HG03342 (cell line): ENCODE results near the gene ZNF576.
"Not testable (repeated sequence)": the region's sequence is repeated elsewhere in the genome, so short reads cannot be mapped to it uniquely, and the experiment has no call there.

Experiments used
- ATAC-seq: cut with Tn5 transposase; IDR thresholded peaks from one replicate; pipeline ENCODE4 v1.9.1; 2021; ENCODE audit warnings: mild to moderate bottlenecking, moderate library complexity; ENCODE audit not compliant: unreplicated experiment

The ZNF576 gene

DNA sequence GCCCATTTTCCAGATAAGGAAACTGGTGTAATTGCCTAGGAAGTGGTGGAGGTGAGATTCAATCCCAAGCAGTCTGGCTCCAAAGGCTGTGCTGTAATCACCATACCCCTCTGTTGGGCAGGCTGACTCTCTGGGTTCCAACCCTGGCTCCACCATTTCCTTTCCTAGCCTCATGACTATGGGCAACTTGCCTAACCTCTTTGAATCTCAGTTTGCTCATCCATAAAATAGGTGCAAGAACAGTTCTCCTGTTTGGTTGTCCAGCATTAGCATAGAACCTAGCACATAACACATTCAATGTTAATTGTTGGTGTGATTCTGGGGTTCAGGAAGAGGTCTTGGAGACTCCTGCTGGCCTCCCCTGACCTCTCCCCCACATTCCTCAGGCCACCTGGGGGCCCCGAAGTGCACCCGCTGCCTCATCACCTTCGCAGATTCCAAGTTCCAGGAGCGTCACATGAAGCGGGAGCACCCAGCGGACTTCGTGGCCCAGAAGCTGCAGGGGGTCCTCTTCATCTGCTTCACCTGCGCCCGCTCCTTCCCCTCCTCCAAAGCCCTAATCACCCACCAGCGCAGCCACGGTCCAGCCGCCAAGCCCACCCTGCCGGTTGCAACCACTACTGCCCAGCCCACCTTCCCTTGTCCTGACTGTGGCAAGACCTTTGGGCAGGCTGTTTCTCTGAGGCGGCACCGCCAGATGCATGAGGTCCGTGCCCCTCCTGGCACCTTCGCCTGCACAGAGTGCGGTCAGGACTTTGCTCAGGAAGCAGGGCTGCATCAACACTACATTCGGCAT is 2.2 kb downstream of the ZNF576 start:
- ATAC-seq: no peak

DNA sequence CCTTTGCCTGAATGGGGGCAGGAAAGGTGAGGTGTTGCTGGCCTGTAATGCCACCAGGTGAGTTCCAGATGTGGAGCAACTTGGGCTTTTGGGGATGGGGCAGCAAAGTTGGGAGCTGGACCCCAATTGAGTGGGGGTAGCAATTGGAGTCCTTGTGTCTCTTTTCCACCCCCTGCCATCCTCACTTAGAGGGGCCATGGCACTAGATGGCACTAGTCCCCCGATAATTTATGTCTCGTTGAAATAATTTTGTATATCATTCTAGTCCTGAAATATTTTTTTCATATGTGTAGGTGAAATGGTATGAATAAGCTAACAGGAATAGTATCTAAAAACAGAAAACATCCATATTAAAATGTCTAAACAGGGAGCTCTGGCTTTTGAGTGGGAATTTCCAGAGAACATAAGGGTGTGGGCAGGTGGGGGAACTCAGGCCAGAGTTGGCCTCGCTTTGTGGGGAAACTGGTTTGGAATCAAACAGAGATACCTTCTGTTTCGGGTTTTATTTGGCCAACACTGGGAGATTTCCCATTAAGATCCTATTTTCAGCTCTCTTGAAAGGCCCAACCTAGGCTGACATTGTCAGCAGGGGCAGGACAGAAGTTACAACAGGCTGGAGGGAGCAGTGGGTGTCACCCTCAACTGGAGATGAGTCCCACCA is 3.4 kb downstream of the ZNF576 start:
- ATAC-seq: no peak

DNA sequence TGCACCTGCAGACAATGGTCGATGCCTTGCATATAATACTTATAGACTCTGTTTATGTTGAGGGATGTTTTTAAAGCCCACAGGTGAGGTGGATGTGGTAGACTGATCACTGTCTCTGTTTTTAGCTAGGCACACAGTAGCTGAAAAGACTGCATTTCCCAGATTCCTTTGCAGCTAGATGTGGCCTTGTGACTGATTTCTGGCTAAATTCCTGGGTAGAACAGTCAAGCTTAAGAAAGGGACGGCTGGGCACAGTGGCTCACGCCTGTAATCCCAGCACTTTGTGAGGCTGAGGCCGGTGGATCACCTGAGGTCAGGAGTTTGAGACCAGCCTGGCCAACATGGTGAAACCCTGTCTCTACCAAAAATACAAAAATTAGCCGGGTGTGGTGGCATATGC is 3.9 kb downstream of the ZNF576 start:
- not testable (repeated sequence) for ATAC-seq

DNA sequence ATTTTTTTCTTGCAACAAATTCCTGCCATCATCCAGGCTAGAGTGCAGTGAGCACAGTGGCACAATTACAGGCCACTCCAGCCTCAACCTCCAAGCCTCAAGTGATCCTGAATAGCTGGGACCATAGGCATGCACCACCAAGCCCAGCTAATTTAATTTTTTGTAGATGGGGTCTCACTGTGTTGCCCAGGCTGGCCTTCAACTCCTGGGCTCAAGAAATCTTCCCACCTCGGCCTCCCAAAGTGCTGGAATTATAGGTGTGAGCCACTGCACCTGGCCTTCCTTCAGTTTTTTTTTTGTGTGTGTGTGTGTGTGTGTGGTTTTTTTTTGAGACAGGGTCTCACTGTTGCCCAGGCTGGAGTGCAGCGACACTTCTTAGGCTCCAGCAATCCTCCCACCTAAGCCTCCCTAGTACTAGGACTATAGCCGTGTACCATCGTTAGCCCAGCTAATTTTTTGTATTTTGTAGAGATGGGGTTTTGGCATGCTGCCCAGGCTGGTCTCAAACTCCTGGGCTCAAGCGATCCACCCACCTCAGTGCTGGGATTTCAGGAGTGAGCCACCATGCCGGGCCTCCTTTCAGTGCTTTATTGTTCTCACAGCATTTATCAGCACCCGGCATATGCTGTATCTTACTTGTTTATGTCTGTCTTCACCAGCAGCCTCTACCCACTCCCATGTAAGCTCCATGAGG is 9.6 kb downstream of the ZNF576 start:
- no peak for ATAC-seq

DNA sequence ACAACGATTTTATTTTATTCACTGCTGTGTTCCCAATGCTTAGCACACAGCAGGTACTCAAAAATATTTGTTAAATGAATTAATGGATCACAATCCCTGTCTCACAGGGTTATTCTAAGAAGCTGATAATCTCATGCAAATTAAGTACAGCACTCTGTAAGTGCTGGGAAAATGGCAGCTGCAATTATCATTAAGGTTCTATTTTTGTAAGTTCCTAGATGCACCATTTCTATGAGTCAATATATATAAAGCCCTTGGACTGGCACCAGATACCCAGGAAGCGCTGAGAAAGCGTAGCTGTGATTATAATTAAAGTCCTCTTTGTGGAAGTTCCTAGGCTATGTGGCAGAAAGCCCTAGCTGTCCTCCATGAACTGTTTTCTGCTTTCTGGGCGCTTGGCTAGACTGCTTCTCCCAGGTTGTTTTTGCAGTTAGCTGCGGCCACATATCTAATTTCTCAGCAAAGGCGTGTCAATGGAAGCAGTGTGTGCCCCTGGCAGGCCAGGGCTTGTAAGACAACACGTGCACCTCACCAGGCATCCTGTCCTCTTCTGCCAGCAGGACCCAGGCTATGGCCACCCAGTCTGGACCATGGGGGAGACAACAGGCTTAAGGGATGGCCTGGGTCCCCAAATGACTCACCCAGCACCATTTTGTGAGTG is 10.3 kb downstream of the ZNF576 start:
- no peak for ATAC-seq

DNA sequence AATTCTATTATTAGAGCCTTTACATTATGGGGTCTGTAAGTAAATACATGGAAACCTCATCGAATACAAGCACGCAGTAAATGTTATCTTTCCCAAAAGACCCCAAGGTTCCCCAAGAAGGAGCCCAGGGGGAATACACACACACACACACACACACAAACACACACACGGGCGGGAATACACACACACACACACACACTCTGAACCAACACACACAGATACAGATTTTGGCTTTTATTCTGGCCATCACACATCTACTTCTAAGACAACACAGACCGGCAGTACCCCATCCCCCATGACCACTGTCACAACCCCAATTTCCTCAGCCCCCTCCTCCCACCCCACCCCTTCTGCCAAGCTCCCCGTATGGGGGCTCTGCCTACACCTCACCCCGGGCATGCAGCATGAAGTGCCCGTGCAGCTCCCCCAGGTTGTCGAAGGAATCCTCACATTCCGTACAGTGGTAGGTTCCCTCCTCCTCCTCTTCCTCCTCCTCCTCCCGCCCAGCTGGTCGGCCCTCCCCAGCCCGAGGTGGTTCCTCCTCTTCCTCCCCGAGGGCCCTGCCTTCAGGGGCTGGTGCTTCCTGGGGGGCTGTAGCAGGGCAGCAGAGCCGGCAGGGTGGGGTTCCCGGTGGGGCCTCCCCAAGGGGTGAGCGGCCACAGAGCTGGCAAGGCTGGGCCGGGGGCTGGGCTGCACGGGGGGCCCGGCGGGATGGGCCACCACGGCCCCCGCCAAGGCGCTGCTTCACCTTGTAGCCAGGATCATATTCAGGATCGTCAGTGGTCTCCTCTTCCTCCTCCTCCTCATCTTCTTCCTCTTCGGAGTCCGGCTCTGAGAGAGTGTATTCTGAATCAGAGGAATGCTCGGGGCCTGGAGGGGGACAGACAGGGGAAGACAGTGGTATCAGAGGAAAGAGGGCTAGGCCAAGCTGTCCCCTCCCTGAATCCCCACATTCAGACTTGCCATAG is 11.1 kb downstream of the ZNF576 start:
- ATAC-seq: no peak

DNA sequence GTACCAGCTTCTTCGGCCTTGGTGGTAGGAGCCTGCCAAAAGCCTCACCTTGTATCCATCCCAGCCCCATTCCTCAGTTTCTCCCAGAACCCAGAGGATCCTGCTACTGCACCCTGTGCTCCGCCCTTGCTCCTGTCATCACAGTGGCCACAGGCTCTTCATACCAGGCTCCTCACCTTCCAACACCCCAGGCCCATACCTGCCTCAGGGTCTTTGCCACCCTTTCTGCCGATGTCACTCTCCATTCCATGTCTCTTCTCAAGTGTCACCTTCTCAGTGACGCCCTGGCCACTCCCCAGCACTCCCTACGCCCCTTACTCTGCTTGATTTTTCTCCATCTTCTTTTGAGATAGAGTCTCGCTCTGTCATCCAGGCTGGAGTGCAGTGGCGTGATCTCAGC is 13.5 kb downstream of the ZNF576 start:
- ATAC-seq: no peak

DNA sequence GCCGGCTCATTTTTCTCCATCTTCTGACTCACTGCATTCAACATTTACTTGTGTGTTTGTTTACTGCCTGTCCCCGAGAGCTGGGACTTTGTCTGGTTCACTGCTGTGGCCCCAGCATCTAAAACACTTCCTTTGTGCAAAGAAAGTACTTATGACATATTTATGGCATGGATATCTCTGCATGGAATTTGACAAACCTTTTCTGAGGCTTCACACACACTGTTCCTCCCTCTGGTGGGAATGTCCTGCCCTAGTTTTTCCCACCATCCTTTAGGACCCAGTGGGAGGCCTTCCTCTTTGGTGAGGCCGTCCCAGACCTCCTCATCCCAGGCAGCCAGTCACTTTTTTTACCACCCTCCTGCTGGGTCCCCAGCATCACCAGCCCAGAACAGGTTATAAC is 14.1 kb downstream of the ZNF576 start:
- ATAC-seq: no peak

DNA sequence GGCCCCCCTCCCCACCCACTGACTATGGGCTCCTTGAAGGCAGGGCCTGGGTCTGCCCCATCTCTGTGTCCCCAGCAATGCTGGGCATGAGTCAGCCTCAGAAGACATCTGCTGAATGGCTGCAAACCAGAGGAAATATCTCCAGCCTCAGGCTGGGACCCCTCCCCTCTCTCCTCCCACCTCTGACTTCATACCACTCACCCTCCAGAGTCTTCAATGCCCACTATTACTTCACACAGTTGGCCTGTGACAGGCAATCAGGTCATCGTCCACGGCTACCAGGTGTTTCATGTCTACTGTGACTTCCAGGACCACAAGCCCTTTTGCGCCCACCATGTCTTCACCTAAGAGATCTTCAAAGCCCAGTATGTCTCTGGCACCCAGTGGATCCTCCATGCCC is 15.4 kb downstream of the ZNF576 start, which contains the start of gene SRRM5:
Gene SRRM5, plus strand, starts transcription at position 301 of the 400 bp plus-strand sequence. Its CDS starts 34 bp downstream, at position 335.
- no peak for ATAC-seq

DNA sequence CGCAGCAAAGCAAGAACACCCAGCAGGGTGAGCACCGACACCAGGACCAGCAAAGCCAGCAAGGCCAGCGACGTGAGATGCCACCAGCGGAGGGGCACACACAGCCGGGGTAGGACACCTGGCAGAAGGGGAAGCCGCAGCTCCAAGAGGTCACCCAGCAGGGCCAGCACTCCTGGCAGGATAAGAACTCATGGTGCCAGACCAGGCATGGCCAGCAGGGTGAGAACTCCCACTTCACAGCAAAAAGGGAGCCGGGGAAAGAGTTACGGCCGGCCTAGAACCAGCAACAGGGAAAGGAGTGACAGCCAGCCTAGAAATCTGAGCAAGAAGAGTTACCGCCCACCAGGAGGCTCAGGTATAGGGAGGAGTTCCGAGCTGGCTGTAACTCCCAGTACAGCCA is 16.0 kb downstream of the ZNF576 start:
- no peak for ATAC-seq

DNA sequence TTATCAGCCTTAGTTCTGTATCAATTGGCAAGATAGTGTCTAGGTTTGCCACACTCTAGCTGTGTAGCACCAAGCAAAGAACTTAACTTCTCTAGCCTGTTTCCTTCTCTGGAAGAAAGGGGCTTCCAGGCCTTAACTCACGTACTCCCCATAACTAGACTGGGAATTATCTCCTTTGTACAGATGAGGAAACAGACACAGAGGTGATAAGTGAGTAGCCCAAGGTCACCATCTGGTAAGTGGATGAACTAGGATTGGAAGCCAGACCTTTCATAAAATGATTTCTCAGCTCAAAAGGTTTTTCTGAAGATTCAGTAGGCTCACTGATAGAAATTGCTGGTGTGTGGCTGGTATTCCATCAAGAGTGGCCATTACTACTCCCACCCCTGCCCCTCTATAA is 19.9 kb downstream of the ZNF576 start:
- no peak for ATAC-seq

DNA sequence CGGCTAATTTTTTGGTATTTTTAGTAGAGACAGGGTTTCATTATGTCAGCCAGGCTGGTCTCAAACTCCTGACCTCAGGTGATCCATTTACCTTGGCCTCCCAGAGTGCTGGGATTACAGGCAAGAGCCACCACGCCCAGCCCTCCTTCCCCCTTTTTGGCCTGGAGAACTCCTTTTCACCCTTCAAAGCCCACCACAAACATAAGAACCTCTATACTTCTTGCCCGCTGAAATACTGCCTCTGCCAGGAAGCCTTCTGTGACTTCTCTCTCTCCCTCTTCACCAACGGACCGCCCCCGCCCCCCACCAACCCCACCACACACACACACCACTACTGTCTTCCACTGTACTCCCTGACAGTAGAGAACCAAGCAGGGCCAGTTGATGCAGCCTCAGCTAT is 20.6 kb downstream of the ZNF576 start:
- no peak for ATAC-seq

DNA sequence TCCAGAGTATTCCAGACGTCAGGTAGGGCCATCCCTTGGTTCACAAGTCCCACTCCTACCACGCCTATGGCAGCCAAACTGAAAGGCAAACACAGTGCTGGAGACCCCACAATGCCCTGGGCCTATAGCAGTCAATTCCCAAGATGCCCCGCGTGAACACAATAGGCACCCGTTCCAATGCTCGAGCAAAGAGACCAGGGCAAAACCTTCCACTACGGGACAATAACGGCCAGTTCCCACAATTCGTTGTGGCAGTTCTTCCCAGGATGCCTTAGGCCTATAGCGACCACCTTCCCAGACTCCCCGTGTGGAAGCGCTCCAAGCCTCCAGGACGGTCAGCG is 22.5 kb downstream of the ZNF576 start:
- no peak for ATAC-seq

DNA sequence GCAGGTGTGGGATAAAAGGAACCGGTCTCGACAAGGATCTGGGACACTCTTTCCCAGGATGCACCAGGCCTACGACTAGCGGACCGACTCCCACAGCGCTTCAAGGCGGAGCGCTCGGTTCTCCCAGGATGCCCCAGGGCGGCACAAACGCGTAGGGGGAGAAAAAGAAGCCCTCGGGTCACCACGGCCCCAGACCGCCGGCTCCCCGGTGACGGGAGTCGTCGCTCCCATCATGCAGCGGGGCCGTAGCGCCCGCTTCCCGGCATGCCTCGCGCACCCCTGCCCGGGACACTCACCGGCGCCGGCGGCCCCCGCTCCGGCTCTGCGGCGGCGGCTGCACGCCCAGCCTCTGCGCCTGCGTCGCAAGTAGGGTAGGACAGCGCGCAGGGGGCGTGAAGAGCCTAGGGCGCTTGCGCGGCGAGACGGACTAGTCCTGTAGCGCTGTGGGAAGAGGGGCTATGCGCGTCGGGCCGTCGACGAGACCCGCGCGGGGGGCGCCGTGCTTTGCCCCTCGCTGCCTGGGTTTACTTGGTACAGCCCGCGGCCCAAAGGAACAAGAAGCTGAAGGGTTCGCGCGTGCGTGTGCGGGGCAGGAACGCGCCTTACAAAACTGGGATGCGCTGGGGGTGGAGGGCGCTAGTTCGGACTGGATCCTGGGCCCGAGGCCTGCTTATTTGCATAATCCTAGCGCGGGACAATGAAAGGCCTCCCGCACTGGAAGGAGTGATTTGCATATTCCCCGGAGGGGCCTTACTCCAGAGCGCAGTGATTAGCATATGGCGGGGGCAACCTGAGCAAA is 23.1 kb downstream of the ZNF576 start, which contains the start of gene ZNF428:
Gene ZNF428, minus strand, starts transcription at position 368 of the 799 bp plus-strand sequence. CDS start 5,325 bp downstream, outside the sequence.
- peak; percentile 75 for ATAC-seq

DNA sequence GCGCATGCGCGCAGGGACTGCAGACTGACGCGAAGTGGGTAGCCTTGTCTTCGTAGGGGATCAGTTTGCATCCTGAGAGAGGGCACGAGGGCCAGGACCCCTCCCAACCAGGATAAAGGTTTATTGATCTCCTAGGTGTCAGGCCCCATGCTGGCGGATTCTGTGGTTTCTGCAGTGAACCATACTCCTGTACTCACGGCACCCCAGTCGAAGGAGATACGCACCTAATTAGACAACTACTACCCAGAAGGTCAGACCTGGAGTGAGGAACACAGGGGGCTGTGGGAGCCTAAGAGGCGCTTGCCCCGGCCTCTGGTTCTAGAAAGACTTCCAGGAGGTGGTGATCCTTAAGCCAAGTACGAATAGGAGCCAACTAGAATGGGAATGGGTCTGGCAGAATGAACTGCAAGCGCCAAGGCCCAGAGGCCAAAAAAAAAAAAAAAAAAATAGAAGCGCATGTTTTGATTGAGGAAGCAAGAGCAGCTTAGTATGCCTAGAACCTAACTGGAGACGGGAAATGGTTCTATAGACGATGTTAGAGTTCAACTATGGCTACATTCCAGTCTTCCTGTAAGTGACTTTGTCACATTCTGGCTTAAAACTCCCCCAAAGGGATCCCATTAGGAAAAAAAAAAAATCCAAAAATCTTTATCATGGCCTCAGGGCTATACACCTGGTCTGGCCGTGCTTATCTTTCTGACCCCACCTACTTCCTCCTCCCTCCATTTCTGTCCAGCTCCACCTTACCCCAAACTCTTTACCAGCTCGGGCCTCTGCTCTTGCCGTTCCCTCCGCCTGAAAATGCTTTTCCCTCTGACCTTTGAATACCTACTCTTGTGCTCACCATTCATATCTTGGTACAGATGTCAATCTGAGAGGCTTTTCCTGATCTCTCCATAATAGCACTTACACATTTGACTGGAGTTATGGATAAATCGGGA is 23.9 kb downstream of the ZNF576 start:
- ATAC-seq: no peak

DNA sequence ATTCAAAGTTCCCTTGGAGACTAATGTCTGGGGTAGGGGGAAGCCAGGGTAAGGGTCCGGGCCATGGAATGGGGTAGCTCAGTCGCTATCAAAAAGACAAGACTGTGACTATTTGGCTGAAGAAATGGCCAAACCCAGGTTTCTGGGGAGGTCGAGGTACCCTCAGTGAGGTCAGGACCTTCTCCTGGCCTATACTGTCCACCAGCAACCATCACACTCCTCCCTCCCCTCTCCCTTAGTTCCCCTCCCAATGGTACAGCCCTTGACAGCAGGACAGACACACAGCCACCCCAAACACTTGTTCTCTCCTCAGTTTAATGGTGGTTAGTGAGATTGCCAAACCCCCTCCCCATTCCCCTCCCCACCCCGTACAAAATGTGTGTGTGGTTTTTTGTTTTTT is 25.7 kb downstream of the ZNF576 start:
- ATAC-seq: no peak

DNA sequence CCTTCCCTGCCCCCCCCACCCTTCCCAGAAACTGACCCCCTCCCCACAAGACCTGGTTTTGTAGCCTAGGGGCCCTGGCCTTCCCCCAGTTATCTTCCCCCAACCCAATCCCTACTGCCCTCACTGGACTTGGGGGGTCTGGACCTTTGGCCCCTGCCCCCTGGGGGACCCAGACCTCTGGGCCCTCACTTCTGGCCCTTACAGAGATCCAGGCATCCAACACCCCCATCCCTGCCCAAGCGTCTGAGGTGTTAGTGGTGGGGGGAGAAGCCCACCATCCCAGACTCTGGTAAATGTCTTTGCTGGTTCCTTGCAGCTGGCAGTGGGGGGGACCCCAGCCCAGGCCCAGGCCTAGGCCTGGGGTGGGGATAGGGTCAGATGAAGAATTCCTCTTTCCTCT is 26.6 kb downstream of the ZNF576 start:
- no peak for ATAC-seq
